KOPT-K1 (cell line): Measurements from ENCODE around the gene HMHB1.

Source experiments
- H3K27ac ChIP-seq: fragments of 200-600 bp; sonication (generic); 2 replicates; pipeline ENCODE4 v1.5.1; 2016; ENCODE audit warnings: antibody characterized with exemption, mild to moderate bottlenecking, low read depth, low read length; ENCODE audit not compliant: poor library complexity, severe bottlenecking
- H3K36me3 ChIP-seq: fragments of 200-600 bp; sonication (generic); 2 replicates; pipeline ENCODE4 v1.5.1; 2017; ENCODE audit warnings: antibody characterized with exemption, mild to moderate bottlenecking, low read length, moderate library complexity; ENCODE audit not compliant: insufficient read depth
- H3K9me3 ChIP-seq: fragments of 200-600 bp; sonication (generic); 2 replicates; pipeline ENCODE4 v1.5.1; 2017; ENCODE audit warnings: antibody characterized with exemption, low read length, mild to moderate bottlenecking; ENCODE audit not compliant: insufficient read depth, poor library complexity, severe bottlenecking

Gene HMHB1

GRCh38 chr5:143812085-143812705 is at the start of gene HMHB1:
TSS of gene HMHB1 (plus strand) at chr5:143812161.
- Histone ChIP-seq H3K9me3 (no peaks in the 10 kb centered on the region), H3K27ac (no peak within 1 kb of the TSS), H3K36me3 (no peaks in the 10 kb centered on the region)

- no peak overlapping the region for H3K27ac ChIP-seq
- H3K9me3 ChIP-seq: no peaks in the 10 kb centered on the region
These were observed 49.2 kb upstream of the HMHB1 start for GRCh38 chr5:143762636-143763220.

GRCh38 chr5:143767162-143767561 is 44.8 kb upstream of the HMHB1 start:
- no peaks in the 10 kb centered on the region for H3K9me3 ChIP-seq
- H3K36me3 ChIP-seq: no peaks in the 10 kb centered on the region
- H3K27ac ChIP-seq: no peak overlapping the region

More at GRCh38 chr5:143762636-143763220, 49.2 kb upstream of the HMHB1 start:
- H3K36me3 ChIP-seq: no peaks in the 10 kb centered on the region

GRCh38 chr5:143769026-143769786 is 42.8 kb upstream of the HMHB1 start:
- Histone ChIP-seq H3K36me3 (no peaks in the 10 kb centered on the region), H3K9me3 (no peaks in the 10 kb centered on the region), H3K27ac (no peak overlapping the region)

- Histone ChIP-seq H3K36me3 (no peaks in the 10 kb centered on the region), H3K27ac (no peak overlapping the region), H3K9me3 (no peaks in the 10 kb centered on the region)
These were observed 41.5 kb upstream of the HMHB1 start for GRCh38 chr5:143770450-143770849.

DNA sequence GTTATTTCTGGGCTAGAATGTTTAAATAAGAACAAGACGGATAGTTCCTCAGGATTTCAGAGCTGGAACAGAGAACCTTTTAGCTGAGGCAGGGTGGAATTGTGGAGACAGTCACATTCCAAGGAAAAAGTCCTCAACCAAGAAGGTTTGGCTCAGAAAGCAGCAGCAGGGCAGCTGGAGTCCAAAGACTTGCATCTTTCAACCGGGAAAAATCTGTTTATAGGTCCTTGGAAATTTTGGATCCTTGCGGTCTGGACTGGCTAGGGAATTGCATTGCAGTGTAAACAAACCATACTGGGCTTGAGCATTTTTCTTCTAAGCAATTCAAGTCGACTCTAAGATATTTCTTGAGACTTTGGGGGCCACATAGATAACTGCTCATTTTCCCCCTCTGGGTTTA is 40.8 kb upstream of the HMHB1 start:
- Histone ChIP-seq H3K36me3 (no peaks in the 10 kb centered on the region), H3K27ac (no peak overlapping the region), H3K9me3 (no peaks in the 10 kb centered on the region)

GRCh38 chr5:143771602-143772001 is 40.4 kb upstream of the HMHB1 start:
- no peak overlapping the region for H3K27ac ChIP-seq
- no peaks in the 10 kb centered on the region for H3K36me3 ChIP-seq

GRCh38 chr5:143772621-143773020 is 39.3 kb upstream of the HMHB1 start:
- no peaks in the 10 kb centered on the region for H3K9me3 ChIP-seq
- no peaks in the 10 kb centered on the region for H3K36me3 ChIP-seq
- H3K27ac ChIP-seq: no peak overlapping the region

More at GRCh38 chr5:143771602-143772001, 40.4 kb upstream of the HMHB1 start:
- no peaks in the 10 kb centered on the region for H3K9me3 ChIP-seq

GRCh38 chr5:143775258-143775657 is 36.7 kb upstream of the HMHB1 start:
- Histone ChIP-seq H3K27ac (no peak overlapping the region), H3K36me3 (no peaks in the 10 kb centered on the region), H3K9me3 (no peaks in the 10 kb centered on the region)

GRCh38 chr5:143776951-143777350 is 35.0 kb upstream of the HMHB1 start:
- Histone ChIP-seq H3K9me3 (no peaks in the 10 kb centered on the region), H3K36me3 (no peaks in the 10 kb centered on the region), H3K27ac (no peak overlapping the region)

- Histone ChIP-seq H3K9me3 (no peaks in the 10 kb centered on the region), H3K36me3 (no peaks in the 10 kb centered on the region), H3K27ac (no peak overlapping the region)
These were observed 32.5 kb upstream of the HMHB1 start for GRCh38 chr5:143779506-143779905.

- H3K27ac ChIP-seq: no peak overlapping the region
- H3K9me3 ChIP-seq: no peaks in the 10 kb centered on the region
- H3K36me3 ChIP-seq: no peaks in the 10 kb centered on the region
These were observed 29.9 kb upstream of the HMHB1 start for GRCh38 chr5:143781993-143782520.

DNA sequence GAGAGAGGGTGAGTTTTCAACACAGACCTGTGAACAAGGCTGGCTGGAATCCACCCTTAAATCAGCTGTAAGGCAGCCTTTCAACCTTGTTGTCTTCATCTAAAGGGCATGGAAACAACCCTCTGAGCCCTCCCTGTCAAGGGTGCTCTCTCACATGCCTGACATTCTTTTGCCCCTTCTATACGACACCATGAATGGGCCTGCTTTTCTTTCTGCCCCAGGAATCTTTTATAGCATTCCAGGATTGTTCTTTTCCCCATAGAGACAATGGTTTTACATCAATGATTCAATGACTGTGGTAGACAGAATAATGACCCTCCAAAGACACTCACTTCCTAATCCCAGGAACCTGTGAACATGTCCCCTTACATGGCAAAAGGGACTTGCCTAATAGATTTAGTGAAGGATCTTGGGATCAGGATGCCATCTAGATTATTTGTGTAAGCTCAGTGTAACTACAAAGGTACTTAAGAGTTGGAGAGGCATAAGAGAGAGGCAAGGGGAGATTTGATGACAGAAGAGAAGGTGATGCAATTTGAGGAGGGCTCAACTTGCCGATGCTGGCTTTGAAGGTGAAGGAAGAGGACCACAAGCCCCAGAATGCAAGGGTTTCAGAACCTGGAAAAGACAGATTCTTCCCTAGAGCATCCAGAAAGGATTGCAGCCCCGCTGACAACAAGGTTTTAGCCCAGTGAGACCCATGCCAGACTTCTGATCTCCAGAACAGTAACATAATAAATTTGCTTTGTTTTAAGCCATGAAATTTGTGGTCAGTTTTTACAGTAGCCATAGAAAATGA is 29.2 kb upstream of the HMHB1 start:
- no peak overlapping the region for H3K27ac ChIP-seq
- no peaks in the 10 kb centered on the region for H3K9me3 ChIP-seq
- no peaks in the 10 kb centered on the region for H3K36me3 ChIP-seq

- Histone ChIP-seq H3K9me3 (no peaks in the 10 kb centered on the region), H3K27ac (no peak overlapping the region), H3K36me3 (no peaks in the 10 kb centered on the region)
These were observed 23.6 kb upstream of the HMHB1 start for GRCh38 chr5:143788401-143788800.
